ENCODE data around the gene MGAT5.
"Not testable (repeated sequence)": the region's sequence is repeated elsewhere in the genome, so short reads cannot be mapped to it uniquely, and the experiment has no call there.

Gene MGAT5

DNA sequence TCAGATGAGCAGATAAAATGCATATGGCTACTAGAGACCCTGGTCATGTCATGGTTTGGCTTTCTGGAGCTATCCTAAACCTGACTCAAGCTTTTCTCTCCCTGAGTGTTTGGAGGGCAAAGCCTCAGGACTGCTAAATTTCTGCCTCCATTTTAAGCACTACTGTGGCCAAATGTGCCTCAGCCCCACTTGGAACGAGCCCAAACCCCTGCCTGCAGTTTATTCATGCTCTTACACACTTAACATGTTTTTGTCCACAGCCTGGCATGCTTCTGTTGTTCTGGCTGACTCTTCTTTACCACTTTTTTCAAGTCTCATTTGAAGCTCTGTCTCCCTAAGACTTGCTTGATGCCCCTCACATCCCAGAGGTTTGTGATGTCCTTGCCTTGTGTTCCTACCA lies 24.7 kb downstream of the MGAT5 start:
- no peak for DNase-seq (ENCODE audit: low read depth)

DNA sequence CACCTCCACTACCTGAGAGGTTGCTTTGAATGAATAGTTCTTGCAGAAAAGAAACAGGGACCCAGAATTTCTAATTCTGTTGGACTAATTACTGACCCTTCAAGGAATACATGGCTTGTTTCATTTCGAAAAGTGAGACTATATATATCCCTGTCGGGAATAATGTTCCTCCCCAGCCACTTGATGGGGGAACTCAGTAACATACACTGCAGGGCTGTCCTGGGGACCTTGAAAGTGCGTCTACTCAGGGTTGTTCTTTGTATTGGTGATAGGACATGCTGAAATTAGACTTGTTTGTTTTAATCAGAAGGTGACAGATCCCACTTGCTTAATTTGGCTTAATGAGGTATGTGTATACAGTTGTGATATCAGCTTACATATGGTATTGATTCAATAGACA lies 25.5 kb downstream of the MGAT5 start:
- no peak for DNase-seq (ENCODE audit: low read depth)

DNA sequence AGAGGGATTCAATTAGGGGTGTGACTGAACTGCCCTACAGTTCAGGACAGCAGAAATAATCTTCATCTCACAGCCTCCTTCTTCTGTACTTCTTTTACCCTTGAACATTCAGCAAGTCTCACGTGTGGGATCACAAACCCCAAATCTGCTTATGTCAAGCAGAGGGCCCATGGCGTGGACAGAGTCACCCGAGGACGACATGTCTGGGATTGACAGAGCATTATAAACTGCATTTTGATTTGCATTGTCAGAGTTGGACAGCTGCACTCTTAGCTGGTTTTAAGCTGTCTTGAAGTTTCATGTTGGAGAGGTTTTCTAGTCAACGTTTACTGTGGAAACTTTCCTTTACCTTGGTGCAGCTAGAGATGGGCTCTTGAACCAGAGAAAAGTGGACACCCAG lies 26.4 kb downstream of the MGAT5 start:
- DNase-seq (ENCODE audit: low read depth), result no peak

DNA sequence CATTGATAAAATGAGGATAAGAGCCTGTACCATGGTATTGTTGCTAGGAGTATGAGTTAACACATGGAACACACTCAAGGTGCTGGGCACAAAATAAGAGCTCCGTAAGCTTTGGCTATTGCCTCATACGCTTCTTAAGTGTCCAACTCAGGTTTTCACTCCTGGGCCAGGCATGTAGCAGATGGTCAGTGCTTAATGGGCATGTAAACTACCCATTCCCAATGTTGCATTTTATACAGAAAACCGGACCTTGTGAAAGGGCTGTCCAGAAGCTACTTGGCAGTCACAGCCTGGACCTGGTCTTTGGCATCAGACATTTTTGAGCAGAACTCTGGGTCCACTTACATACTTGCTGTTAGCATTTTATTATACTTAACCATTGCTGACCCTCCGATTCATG lies 26.9 kb downstream of the MGAT5 start:
- no peak for DNase-seq (ENCODE audit: low read depth)

DNA sequence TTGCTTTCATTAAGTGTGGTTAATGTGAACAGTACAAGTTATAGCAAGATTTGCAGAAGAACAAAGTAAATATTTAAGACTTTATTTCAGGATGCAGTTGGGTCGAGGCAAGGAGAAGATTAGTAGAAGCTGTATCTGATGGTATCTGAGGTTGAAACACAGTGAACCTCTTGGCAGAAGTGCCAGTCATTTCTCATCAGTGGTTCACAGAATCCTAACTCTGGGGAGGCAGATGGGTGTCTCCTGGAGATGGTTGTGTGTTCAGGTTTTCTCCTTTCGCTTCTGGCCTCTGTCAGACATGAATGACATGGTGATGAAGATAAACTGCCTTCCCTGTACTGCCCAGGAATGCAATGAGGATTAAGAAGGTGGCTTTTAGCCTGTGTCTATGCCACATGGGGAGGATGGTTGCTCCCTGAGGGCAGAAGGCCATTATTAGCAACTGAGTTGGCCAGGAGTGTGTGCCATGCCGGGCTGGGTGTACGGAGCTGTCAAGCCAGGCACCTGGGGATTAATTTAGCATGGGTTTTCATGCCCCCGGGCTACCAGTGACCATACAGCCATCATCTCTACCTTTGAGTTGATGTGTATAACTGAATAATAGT lies 28.0 kb downstream of the MGAT5 start:
- DNase-seq (ENCODE audit: low read depth), result no peak

DNA sequence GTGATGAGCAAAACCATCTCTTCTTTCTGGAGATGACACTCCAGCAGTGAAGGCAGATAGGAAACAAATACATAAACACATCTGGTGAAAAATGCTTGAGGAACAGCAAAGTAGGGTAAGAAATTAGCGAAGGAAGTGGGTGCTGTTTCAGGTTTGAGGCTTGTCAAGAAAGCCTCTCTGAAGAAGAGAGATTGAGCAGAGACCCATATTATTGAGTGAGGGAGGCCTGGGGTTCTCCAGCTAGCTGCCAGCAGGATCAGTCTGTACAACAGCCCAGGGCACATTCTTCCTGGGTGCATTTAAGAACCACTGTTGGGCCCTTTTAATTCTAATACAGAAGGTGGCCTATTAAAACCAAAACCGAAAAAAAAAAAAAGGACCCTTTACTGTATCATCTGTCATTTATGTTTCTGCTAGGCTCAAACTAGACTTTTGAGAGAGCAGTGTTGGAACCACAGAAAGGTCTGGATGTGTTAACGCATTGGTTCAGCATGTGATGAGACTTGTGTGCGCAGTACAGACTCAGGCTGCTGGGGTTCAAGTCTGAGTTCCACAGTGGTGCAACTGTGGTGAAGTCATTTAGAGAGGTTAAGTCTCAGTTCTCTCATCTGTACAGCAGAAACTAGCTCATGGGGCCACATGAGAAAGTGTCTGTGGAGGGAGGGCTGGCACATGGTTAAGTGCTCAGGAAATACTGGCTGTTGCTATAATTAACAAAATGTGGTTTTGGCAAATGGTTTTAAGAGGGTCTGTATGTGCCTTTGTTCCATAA lies 28.9 kb downstream of the MGAT5 start:
- no peak for DNase-seq (ENCODE audit: low read depth)

DNA sequence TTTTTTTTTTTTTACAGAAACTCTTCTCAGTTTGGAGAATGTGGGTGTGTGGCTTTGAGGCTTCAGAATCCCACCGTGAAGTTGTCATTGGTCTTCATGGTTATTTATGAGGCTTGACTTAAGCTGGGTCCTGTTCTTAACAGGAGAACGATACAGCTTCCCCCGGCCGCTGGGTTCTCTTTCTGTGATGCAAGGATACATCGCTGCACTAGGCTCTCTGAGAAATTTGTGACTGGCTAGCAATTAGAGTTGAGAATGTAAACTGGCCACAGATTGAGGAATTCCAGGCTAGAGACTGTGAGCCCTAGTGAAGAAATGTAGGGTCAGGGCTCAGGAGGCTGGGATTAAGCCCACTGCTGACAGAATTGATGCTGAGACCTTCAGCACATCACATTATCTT lies 29.8 kb downstream of the MGAT5 start:
- DNase-seq (ENCODE audit: low read depth), result no peak

DNA sequence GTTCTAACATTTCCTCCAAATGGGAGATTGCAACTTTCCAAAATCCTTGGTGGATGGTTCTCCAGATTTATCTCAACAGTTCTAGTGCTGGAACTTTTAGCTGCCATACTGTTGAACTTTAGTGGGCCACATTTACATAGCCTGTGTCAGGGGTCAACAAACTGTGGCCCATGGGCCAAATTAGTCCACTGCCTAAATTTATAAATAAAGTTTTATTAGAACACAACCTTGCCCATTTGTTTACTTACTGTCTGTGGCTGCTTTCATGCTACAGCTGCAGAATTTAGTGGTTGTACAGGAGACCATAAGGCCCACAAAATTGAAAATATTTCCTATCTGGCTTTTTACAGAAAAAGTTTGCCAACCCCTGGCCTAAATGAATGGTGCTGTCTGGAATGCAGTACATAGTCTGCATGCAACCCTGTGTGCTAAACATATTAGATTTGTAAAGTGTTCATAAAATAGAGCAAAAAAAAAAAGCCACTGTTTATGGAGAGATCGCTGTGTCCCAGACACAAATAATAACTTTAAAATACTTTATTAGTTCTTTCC lies 30.3 kb downstream of the MGAT5 start:
- DNase-seq (ENCODE audit: low read depth), result no peak

DNA sequence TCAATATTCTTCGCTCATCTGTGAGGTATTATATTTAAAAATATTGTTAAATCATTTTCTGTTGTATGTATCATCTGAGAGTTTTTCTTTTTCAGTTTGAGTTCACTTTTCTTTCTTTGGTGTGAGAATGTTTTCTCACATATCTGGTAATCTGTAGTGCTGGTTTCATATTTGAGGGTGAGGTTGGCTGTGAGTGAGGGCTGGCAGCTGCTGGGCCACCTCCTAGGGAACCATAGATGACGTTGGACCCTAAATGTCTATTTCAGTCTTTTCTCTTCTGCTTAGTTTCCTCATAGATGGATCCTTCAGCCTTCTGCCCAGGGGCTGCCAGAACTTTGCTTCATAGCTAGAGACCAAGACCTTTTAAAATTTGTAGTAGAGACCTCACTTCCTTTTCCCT lies 33.5 kb downstream of the MGAT5 start:
- no peak for DNase-seq (ENCODE audit: low read depth)

DNA sequence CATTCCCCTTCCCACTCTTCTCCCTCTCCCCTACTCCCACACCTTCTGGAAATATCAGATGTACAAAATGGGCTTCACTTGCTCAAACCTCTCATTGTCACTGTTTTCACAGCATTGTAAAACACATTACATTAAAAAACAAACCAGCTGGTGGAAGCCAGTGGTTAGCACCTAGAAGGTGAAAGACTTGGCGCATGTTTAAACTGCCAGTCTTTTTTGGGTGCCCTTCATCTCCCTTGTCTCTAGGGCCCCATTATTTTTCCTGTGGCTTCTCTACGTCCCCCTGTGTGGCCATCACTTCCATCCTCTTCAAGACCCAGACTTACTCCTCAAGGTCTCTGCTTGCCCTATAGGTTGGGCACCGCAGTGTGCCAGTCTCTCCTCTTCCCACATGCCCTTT lies 34.9 kb downstream of the MGAT5 start:
- no peak for DNase-seq (ENCODE audit: low read depth)

DNA sequence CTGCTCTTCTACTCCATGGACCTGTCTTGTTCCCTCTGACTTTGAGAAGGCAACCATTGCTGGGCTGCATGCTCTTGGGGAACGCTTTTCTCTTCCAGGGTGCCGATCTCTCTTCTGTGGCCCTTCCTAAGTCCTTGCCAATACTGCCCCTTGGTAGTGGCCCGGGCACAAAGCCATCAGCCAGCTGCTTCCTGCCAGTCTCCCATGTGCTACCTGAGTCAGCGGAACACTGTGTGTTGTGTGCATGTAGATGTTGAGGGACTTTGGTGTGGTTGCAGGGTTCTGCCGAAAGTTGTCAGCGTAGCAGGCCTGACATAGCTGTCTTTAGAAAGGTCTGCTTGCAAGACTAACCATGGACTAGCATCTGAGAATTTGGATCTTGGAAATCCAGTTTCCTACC lies 35.4 kb downstream of the MGAT5 start:
- DNase-seq (ENCODE audit: low read depth), result no peak

DNA sequence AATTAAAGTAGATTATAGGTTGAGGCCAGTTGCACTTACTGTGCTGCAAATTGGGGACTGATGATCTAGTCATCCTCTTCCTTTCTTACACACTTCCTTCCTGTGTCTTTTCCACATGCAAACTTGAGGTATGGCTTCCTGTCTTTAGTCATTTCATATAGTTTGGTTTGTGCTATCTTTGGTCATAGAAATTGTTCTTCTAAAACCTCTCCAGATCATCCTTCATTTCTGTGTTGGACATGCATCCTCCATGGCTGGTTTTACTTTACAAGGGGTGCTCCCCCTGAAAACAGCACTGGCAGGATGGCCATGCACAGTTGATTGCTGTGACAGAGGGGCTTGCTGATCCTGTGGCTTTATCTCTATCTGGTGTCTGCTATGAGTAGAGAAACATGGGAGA lies 36.5 kb downstream of the MGAT5 start:
- DNase-seq (ENCODE audit: low read depth), result no peak

DNA sequence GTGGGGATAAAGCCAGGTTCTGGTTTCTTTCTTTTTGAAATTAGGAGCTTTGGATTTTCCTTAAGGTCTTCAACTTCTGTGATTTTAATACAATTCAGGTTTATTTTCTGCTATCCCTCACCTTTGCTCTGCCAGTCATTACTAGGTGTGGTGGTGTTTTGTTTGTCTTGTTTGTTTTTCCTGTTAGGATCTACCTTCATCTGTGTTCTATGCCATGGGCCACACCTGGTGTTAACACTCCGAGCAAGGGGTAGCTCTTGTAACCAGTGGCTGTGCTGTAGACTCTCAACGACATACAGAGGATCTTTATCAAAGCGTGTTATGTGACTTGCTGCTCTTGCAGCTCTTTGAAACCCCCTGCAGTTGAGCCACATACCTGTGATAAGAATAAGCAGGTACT lies 38.6 kb downstream of the MGAT5 start:
- no peak for DNase-seq (ENCODE audit: low read depth)

DNA sequence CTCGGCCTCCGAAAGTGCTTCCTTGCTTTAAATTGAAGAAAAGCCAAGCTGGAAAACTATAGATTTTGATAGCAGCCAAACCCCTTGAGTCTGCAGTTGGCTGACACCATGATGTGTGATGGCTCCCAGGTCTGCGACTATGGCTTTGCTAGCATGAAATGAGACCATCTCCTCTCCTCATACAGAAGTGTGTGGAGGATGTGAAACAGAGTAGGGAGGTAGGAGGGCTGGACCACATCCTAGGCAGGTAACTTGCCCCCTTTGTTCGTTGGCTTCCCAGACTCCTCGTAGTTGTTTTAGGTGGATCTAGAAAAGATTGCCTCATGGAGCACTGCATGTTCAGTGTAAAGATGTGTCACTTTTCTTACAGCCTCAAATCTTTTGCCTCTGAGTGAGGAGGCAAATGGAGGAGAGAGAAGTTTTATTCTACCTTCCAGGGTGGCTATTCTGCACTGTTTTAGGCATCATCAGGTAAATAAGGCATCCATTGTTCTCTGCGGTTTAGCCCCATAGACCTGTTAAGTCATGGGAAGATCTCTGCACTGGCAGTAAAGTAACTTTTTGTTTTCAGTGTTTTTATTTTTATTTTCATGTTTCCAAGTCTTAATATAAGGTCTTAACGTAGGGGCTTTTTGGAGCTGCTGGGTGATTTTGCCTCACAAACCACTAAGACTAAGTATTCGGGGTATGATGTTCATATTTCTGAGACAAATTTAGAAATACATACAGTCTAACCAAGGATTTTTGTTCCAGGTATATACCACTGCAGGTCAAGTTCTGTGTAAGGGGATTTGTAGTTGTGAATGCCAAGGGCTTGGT lies 40.1 kb downstream of the MGAT5 start:
- DNase-seq (ENCODE audit: low read depth), result no peak

DNA sequence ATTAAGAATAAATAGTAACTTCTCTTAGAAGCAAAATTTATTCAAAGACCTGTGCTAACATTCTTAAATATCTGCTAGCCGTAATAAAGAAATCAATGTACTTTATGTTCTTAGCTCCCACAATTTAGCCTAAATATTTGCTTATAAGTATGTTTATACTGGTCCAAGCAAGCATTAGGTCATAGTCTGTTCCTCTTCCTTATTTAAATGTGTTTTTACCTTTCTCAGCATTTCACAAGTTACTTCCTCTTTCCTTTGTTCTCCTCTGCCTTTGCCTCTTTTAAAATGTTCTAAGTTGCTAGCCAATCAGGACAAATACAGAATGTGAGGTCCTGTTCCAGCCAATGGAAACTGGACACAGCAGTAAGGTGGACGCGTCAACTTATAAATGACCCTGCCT lies 40.7 kb downstream of the MGAT5 start:
- DNase-seq (ENCODE audit: low read depth), result not testable (repeated sequence)

DNA sequence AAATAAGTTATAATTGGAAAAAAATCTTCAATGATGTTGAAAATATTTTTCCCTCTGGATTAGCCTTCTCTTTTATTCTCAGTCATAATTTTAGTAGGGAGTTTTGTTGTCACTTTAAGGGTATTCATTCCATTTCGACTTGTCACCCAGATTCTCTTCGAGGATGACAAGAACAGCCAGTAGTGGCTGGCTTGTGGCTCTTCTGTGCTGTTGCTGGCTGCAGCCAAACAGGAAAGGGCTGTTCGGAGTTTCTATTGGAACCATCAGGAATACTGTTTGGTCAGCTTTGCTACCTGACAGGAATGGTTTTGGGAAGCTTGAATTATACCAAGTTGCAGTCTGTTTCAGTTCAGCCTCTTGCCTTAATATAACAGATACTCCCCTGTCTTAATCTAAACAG lies 41.6 kb downstream of the MGAT5 start:
- DNase-seq (ENCODE audit: low read depth), result no peak

DNA sequence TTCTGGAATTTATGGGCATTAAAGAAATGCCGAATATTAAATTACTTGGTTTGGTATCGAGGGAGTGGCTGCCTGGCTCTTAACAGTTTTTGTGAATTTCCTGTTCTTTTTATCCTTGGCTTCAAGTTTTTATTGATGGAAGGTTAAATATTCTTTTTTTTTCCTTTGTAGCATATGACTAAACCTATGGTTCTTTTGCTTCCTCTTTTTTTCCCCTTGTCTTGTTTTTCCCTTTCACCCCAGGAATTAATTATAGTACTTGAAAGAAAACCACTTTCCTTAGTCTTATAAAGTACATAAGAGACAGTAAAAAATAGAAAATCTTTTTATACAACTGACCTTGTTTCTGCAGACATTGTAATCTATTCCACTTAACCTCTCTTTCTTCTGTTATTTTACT lies 42.4 kb downstream of the MGAT5 start:
- no peak for DNase-seq (ENCODE audit: low read depth)

DNA sequence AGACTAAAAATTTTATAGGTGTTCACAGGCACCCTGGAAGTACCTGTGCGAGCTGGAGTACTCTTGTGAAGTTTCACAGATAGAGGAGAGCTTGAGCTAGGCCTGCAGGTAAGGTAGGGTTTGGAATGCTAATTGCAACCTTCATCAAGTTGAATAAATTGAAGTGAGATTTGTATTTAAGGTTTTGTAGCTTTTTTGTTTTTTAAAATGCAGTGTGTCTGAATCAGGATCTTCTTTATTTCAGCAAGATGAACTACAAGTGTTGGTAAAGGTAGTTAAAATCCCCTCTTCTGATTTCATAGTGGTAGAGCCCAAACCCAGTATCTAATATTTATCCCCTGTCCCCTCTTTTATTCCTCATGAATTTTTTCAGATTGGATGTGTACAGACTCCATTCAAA lies 45.5 kb downstream of the MGAT5 start:
- DNase-seq (ENCODE audit: low read depth), result no peak

DNA sequence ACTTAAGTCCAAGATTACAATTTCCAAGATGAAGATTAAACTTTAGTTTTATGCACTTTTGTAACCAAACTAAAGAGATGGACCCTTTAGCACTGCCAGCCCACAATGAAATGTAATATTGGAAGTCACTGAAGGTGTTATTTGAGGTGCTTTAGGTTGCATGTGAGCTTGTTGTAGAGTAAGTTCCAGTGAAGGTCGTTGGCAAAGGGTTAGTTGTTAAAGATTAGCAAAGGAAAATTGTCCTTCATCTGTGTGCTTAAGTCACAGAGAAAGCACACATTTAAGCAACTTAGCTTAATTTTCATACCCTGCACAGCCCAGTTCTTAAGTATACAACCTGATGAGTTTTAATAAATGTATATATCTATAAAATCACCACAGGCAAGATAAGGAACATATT lies 46.7 kb downstream of the MGAT5 start:
- no peak for DNase-seq (ENCODE audit: low read depth)

DNA sequence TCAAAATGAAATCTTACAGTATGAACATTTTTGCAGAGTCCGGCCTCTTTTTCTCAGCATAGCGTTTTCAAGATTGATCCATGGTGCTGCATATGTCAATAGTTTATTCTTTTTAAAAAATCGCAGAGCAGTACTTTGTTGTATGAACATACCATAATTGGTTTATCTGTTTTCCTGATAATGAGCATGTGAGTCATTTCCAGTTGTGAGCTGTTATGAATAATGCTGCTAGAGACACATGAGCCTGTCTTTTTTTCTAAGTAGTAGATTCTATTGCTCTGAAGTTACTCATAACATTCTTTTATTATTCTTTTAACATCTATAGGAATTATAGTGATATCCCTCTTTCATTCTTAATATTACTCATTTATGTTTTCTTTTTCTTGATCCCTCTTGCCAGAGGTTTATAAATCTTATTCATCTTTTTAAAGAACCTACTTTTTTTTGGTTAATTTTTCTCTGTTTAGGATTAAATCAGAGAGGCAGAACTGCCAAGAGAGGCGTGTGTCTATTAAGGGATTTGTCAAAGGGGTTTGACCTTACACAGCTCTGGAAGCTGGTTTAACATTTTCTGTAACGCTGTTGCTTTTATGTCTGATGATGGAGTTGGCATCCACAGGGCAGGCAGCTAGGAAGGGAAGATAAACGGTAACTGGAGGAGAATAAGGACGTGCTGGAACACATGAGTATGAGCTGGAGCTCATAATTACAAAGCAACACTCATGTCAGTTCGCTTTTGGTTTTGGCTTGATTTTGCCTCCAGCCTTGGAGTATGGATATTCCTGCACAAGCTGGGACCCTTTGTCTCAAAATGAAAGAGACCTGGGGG lies 47.4 kb downstream of the MGAT5 start:
- DNase-seq (ENCODE audit: low read depth), result peak; percentile 40

DNA sequence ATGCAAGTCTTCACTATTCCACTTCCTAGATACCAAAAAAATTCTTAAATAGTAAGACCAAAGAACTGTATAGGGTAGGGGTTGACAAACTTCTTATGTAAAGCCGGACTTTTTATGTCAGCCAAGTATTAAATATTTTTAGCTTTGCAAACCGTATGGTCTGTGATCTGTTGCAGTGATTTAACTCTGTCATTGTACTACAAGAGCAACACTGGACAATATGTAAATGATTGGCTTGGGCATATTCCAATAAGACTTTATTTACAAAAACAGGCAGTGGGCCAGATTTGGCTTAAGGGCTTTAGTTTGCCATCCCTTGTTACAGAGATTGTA lies 48.0 kb downstream of the MGAT5 start:
- DNase-seq (ENCODE audit: low read depth), result no peak

DNA sequence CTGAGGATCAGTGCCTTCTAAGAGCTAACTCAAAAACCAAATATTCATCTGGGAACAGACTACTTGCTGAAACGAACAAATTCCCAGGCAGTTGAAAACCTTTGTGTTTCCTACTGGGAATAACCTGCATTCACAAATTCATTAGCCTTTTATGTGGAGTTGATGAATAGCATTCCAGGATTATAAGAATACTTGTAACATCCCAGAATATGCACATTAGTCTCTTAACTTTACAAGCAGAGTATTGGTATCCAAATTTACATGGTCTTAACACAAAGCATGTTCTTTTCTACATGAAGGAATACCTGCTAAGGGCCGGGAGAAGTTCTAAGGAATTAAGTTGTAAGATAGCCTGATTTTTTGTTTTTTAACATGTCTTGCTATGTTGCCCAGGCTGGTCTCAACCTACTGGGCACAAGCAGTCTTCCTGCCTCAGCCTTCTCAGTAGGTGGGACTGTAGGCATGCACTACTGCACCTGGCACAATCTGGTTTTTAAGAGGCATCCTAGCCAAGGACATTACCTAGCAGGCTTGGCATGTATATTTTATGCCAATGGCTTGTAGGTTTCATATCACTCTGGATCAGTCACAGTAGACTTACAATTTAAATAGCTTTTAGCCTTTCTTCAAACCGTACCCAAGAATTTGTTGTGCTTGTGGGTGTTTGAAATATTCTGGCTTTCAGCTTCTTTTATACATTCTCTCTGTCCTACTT lies 50.7 kb downstream of the MGAT5 start:
- DNase-seq (ENCODE audit: low read depth), result no peak
